PC-3 (cell line): ENCODE results near the gene NASP. TPM values are rescaled to one million over a fixed set of nuclear protein-coding genes. Genes with fewer than 3 reads are reported as not detected.

Experiments
- ATAC-seq: fragments of 200-7000 bp; cut with Tn5 transposase; 2 replicates; pipeline ENCODE4 v1.9.1; 2020; ENCODE audit warnings: mild to moderate bottlenecking, moderate library complexity
- BruUV-seq: library from RNA; stranded (reverse); fragments of 400-500 nt; replicated peaks from 2 replicates; lab custom pipeline; 2021; lab: Mats Ljungman, UMichigan
- CTCF ChIA-PET: fragments of 300-600 bp; sonication (Branson Sonifier 250); formaldehyde crosslinking; loops from one replicate; lab custom pipeline; 2022; ENCODE audit warnings: antibody characterized with exemption; lab: Charles Lee
- POLR2A ChIA-PET: fragments of 300-600 bp; sonication (Branson Sonifier 250); formaldehyde crosslinking; loops from one replicate; lab custom pipeline; 2022; ENCODE audit warnings: antibody characterized with exemption; ENCODE audit not compliant: unreplicated experiment; lab: Charles Lee
- DNase-seq: peaks from one replicate; pipeline ENCODE4 v3.0.0-alpha.2; 2015
- H2AFZ ChIP-seq: fragments of 300-600 bp; sonication (generic); 2 replicates; pipeline ENCODE4 v1.6.0; 2016; ENCODE audit warnings: antibody characterized with exemption, low read length
- H3F3A ChIP-seq: fragments of 300-600 bp; sonication (generic); one replicate; pipeline ENCODE4 v1.6.0; 2017; ENCODE audit warnings: antibody characterized with exemption, low read length, control low read depth, mild to moderate bottlenecking; ENCODE audit not compliant: unreplicated experiment
- H3K27ac ChIP-seq: fragments of 300-600 bp; sonication (generic); 2 replicates; pipeline ENCODE4 v1.5.1; 2016; ENCODE audit warnings: mild to moderate bottlenecking, low read length
- H3K27me3 ChIP-seq: fragments of 300-600 bp; sonication (generic); 2 replicates; pipeline ENCODE4 v1.6.1; 2016; ENCODE audit warnings: low read length, mixed read lengths
- H3K36me3 ChIP-seq: fragments of 300-600 bp; sonication (generic); 2 replicates; pipeline ENCODE4 v1.6.1; 2016; ENCODE audit warnings: low read depth, mixed run types, low read length, mixed read lengths
- H3K4me1 ChIP-seq: fragments of 300-600 bp; sonication (generic); 2 replicates; pipeline ENCODE4 v1.5.1; 2016; ENCODE audit warnings: low read length; ENCODE audit not compliant: insufficient read depth
- H3K4me2 ChIP-seq: fragments of 300-600 bp; sonication (generic); 2 replicates; pipeline ENCODE4 v1.6.0; 2016; ENCODE audit warnings: low read length
- H3K4me3 ChIP-seq: fragments of 300-600 bp; sonication (generic); 2 replicates; pipeline ENCODE4 v1.5.1; 2016; ENCODE audit warnings: mild to moderate bottlenecking, low read length, mixed read lengths
- H3K79me2 ChIP-seq: fragments of 300-600 bp; sonication (generic); 2 replicates; pipeline ENCODE4 v1.6.1; 2017; ENCODE audit warnings: low read length, mixed read lengths
- H3K9ac ChIP-seq: fragments of 300-600 bp; sonication (generic); 2 replicates; pipeline ENCODE4 v1.6.0; 2016; ENCODE audit warnings: mild to moderate bottlenecking, low read length
- H3K9me2 ChIP-seq: fragments of 300-600 bp; sonication (generic); replicated peaks from 2 replicates; pipeline ENCODE4 v1.6.1; 2016; ENCODE audit warnings: mixed run types, low read length, mixed read lengths
- H3K9me3 ChIP-seq: fragments of 300-600 bp; sonication (generic); 2 replicates; pipeline ENCODE4 v1.6.1; 2016; ENCODE audit warnings: low read length, mixed read lengths
- H4K20me1 ChIP-seq: fragments of 300-600 bp; sonication (generic); 2 replicates; pipeline ENCODE4 v1.6.1; 2016; ENCODE audit warnings: low read length, mixed read lengths
- CTCF ChIP-seq: fragments of 300-600 bp; sonication (generic); conservative IDR thresholded peaks from 2 replicates; pipeline ENCODE4 v1.5.1; 2017; ENCODE audit warnings: antibody characterized with exemption, low read depth, mild to moderate bottlenecking, low read length
- EZH2 ChIP-seq: fragments of 300-600 bp; sonication (generic); IDR thresholded peaks from one replicate; pipeline ENCODE4 v1.6.1; 2017; ENCODE audit warnings: antibody characterized with exemption, mild to moderate bottlenecking, low read length; ENCODE audit not compliant: unreplicated experiment
- EZH2phosphoT487 ChIP-seq: fragments of 300-600 bp; sonication (generic); IDR thresholded peaks from 2 replicates; pipeline ENCODE4 v1.6.1; 2018; ENCODE audit warnings: mild to moderate bottlenecking, antibody characterized with exemption, low read length, borderline replicate concordance
- intact Hi-C: fragments of 100-400 bp; cut with micrococcal nuclease; formaldehyde crosslinking; loops from 2 replicates; pipeline ENCODE4 v1.9.0; 2023
- total RNA-seq: library from RNA; depleted of rRNA; stranded (reverse); fragments of >200 nt; gene quantifications from 2 replicates; pipeline ENCODE4 v1.2.3, GENCODE V29; 2014

The NASP gene
- total RNA-seq, 1 experiment from 2014 or later, result 119 TPM

- Histone ChIP-seq H2AFZ (no peak overlapping the region), H4K20me1 (no peaks in the 10 kb centered on the region), H3K4me2 (no peak overlapping the region), H3F3A (peaks cover 2% of the 10 kb centered on the region), H3K27ac (no peak overlapping the region), H3K36me3 (peaks cover 59% of the 10 kb centered on the region), H3K9me2 (no peaks in the 10 kb centered on the region), H3K27me3 (no peaks in the 10 kb centered on the region), H3K4me1 (no peaks in the 10 kb centered on the region), H3K9ac (no peak overlapping the region), H3K4me3 (no peak overlapping the region), H3K9me3 (no peaks in the 10 kb centered on the region), H3K79me2 (no peaks in the 10 kb centered on the region)
- no peak for DNase-seq
- ChIA-PET CTCF (no interaction called here), POLR2A (no interaction called here)
- no peak for ATAC-seq
- intact Hi-C loops, result no loop called here
- BruUV-seq, result no TSS peak
- TF ChIP-seq CTCF (no peak), EZH2phosphoT487 (no peak), EZH2 (no peak)
These were observed 46.6 kb downstream of the NASP start for GRCh38 chr1:45630429-45630828.

- Histone ChIP-seq H4K20me1 (no peaks in the 10 kb centered on the region), H3K27ac (no peak overlapping the region), H3K4me3 (no peak overlapping the region), H3K79me2 (no peaks in the 10 kb centered on the region), H3K4me1 (no peaks in the 10 kb centered on the region), H2AFZ (no peak overlapping the region), H3K27me3 (no peaks in the 10 kb centered on the region), H3K9me3 (no peaks in the 10 kb centered on the region), H3K9me2 (no peaks in the 10 kb centered on the region), H3K4me2 (no peak overlapping the region), H3K36me3 (peaks cover 67% of the 10 kb centered on the region), H3K9ac (no peak overlapping the region), H3F3A (peaks cover 4% of the 10 kb centered on the region)
- intact Hi-C loops, result no loop called here
- TF ChIP-seq EZH2phosphoT487, result no peak
- no peak for TF ChIP-seq CTCF
- no peak for TF ChIP-seq EZH2
- DNase-seq (no peak), ATAC-seq (no peak)
- BruUV-seq, result no TSS peak
- CTCF ChIA-PET, result no interaction called here
- POLR2A ChIA-PET, result no interaction called here
These were observed 51.4 kb downstream of the NASP start for GRCh38 chr1:45635211-45635610.

- H4K20me1 ChIP-seq, result no peaks in the 10 kb centered on the region
- peaks cover 7% of the 10 kb centered on the region for H3F3A ChIP-seq
- CTCF ChIA-PET, result no interaction called here
- POLR2A ChIA-PET, result no interaction called here
- H3K9me3 ChIP-seq, result no peaks in the 10 kb centered on the region
- DNase-seq, result no peak
- H3K9me2 ChIP-seq, result no peaks in the 10 kb centered on the region
- ATAC-seq, result no peak
- TF ChIP-seq CTCF (no peak), EZH2 (no peak), EZH2phosphoT487 (no peak)
- peaks cover 49% of the 10 kb centered on the region for H3K36me3 ChIP-seq
- H3K79me2 ChIP-seq, result no peaks in the 10 kb centered on the region; the same call in 1 of the 2 replicates
- intact Hi-C loops, result loop anchor here (5.0 kb wide), 2 partner anchors 47 to 162 kb away; partner anchors contain the start of genes GPBP1L1, MAST2 and TMEM69
- H3K4me2 ChIP-seq, result no peak overlapping the region
- H3K27ac ChIP-seq, result no peak overlapping the region
- no peaks in the 10 kb centered on the region for H3K27me3 ChIP-seq
- no TSS peak for BruUV-seq
- H3K4me1 ChIP-seq, result no peaks in the 10 kb centered on the region
- H3K9ac ChIP-seq, result no peak overlapping the region
- no peak overlapping the region for H2AFZ ChIP-seq
- H3K4me3 ChIP-seq, result no peak overlapping the region
These were observed 56.5 kb downstream of the NASP start for GRCh38 chr1:45640293-45640692.
